OCI-M2 (cell line): Measurements from ENCODE around the gene BBS9.

ENCODE experiments used
- DNase-seq: peaks from one replicate; lab custom pipeline; 2025; ENCODE audit not compliant: unreplicated experiment; lab: John Stamatoyannopoulos, UW

BBS9 gene

DNA sequence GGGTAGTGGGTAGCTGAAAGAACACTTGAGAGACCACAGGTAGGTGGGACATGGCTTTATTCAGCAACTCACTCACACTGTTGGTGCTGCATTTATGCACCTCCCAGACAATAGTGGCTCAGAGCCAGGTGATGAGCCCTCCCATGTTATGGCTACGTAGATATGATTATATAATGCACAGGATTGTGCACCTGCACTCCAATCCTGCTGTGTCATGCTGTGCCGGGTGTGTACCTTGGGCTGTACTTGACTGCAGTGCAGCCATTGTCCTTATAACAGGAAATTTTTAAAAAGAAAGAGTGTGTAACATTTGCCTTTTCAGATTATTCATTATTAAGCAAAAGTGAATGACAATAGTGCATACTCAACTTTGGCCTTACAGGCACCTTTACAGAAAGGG, 409.8 kb downstream of the BBS9 start:
- DNase-seq: no peak

DNA sequence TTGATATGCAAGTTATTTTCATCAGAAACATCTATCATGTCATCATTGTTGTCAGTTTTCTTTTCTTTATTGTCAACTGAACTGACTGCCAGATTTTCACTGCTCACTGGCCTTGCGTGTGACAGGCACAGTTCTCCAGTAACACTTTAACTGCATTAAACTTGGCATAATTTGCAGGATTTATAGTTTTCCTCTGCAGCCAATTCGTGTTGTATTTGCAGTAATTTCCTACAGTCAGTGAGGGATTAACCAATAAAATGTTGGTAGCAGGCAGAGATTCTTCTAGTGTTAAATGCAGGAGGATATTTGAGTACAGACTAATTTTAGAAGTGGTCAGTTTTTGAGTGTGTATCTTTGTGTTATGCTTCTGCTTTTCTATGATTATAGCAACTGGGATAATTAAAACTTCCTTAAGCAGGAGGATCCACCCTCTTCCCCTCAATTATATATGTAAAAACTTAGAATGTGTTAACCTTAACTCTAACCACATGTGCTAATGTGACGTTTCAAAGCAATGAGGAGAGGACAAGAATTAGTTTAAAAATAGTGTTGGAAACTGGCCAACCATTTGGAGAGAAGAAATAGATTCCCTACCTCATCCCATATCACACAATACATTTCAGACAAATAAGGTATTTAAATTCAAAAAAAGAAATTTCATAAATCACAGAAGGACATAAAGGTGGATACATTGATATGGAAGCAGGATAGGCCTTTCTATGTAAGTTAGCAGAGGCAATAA, 410.5 kb downstream of the BBS9 start:
- DNase-seq: no peak

DNA sequence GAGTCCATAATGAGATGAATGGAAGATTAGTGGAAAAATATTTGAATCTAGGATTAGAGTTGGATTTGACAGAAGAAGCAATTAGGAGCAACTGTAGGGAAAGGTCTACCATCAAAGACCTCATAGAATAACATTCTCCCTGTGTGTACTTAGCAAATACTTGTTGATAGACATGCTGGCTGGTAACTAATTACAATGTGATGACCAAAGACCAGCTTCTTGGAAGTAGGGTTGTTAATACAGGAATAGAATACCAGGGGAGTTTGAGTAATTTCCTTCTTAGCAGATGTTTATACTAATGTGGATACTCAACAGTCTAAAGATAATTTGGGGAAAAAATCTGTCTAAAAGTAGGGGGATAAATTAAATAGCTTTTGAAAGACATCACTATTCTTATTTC, 418.5 kb downstream of the BBS9 start:
- no peak for DNase-seq

DNA sequence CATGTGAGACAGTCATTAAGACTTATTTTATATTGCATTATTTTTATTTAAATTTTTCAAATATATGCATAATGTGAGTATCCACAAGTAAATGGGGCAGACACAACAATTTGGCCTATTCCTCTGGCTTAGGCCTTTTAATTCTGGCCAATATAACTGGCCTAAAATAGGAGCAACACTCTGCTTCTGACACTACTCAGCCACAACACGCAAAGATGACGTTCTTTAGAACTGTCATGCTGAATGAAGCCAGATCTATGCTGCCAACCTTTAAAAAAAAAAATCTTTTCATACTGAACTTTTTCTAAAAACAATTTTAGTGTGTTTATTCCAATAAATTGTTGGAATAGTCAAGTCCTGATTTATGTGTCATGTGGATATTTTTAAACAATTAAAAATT, 421.0 kb downstream of the BBS9 start:
- no peak for DNase-seq

DNA sequence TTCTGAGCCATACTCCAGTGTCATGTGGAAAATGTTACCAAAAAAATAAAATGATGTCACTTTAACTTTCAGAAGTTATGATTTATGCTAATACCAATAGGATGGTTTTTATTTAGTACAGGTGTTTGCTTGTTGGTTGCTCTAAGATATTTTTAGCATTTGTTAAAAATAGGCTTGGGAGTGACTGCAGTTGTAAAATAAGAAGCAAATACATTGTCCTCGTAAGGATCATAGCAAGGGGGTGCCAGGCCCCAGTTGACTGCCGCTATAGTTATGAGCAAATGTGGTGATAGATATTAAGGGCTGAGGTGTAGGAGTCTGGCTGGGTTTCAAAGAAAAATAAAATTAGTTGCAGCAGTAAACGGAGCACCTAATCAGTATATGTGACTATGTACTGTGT, 421.6 kb downstream of the BBS9 start:
- no peak for DNase-seq

DNA sequence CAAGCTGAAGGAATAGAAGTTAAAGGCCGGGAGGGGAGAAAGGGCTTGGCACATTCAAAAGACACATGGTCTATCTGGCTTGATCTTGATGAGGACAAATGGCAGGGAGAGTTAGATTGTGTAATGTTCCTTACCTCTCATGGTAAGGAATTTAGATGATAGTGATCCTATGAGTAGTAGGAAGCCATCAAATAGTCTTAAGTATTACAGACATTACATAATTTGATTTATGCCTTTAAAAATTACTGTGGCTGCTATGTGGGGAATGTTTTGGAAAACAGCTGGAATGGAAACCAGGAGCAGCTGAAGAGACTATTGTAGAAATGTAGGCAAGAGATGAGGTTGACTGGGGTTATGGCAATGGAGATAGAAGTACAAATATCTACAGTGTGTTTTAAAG, 424.7 kb downstream of the BBS9 start:
- no peak for DNase-seq

DNA sequence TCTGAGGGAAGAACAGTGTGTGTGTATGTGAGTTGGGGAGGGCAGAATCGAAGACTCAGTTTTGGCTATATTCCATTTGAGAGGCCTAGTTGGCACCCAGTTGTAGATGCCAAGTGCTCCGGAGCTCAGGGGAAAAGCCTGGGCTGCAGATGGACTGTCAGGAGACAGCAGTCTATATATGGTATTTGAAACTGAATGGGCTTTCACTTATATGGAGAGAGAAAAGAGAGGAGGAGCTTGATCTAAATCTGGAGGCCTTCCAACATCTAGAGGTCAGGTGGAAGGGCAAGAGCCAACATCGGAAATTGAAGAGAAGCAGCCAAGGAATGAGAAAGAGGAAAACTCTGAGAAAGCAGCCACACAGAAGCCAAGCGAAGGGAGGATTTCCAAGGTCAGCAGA, 425.2 kb downstream of the BBS9 start:
- DNase-seq: no peak

DNA sequence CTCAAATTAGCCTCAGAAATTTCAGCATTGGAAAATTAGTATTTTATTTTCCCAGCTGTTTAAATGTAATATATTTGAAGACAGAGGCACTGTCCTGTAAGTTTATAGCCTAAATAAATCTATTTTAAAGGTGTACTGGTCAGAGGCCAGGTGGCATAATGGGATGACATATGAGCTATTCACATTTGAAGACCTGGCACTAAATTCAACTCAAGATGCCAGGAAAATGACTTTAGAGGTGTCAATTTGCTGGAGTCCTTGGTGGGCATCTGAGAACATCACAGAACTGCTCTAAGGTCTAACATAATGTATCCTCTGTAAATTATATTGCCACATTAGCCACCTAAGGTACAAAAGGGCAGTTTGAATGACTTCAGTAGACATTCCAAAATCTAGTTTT, 427.1 kb downstream of the BBS9 start:
- no peak for DNase-seq

DNA sequence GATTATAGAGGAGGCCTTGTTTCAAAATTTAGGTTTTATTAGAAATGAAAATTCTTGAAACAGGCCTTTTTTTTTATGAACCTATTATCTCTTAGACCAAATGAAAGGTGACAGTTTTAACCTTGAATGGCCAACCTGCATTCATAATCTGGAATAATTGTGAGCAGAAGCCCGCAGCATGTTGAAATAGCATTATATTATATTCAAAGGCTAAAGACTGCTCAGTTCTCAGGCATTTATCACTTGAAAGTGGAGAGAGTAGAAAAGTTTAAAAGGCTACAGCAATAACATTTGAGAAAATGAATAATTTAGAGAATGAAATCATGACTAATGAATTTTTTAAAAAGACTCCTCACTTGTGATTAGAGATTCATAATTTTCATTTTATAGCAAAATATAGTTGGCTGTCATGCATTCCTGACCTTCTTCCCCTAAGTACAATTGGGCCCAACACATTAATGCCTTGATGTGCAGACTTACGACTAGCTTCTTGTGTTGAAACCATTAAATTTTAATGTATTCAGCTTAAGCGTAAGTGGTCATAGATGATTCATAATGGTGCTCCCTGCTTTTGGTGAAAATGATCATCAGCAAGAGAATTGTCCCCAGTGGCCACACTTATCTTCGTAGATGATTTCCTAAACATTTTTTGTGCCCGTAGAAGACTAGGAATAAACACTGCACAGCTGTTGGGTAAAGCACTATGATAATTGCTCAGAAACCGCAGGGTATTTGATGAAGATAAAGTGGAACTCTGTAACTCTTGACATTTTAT, 429.4 kb downstream of the BBS9 start:
- no peak for DNase-seq

DNA sequence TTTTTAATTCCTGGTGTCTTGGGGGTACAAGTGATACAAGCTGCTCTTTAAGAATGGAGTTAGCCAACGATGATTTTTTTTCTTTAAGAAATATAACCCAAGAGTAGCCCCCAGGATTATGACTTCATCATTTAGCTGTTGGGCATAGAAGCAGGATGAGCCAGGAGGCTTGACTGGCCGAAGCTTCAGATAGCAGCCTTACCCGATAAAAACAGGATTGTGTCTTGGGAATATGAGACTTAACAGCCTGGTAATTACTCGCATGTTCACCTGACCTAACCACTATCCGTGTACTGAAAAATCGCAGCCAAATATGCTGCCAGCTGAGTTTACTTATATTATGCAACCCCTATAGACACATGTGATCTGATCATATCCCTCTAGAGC, 430.0 kb downstream of the BBS9 start:
- DNase-seq: no peak

DNA sequence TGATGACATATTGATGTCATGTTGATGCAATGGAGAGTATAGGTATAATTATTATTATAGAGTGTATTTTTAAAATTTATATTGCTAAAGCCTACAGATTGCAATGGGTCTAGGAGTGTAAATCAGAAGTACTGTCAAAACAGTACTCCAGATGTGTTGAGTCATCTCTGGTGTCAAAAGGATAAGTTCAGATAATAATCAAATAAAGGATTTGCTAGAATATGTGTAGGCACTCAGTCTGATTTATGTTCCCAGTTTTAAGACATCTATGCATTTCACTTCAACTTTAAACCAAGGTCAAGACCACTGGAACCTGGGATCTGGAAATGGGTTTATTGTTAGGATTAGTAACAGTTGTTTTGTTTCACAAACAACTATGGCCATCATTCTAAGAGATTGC, 433.6 kb downstream of the BBS9 start:
- DNase-seq: no peak

DNA sequence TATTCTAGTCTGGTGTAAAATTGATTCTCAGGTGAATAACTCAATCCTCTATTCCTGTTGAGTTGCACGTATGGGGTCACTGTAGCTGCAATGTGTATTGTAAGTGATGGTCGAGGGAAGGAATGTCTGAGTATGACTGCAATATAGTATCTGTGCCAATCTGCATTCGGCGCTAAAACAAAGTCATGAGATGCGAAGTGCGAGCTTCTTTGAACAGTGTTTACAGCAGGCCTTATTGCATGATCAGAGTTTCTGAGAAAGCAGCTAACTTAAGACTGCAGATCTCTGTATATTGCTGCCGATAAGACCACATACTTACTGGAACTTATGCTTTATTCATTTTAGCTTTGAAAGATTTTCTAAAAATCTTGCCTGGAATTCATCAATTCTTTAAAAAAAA, 434.3 kb downstream of the BBS9 start:
- DNase-seq: no peak

DNA sequence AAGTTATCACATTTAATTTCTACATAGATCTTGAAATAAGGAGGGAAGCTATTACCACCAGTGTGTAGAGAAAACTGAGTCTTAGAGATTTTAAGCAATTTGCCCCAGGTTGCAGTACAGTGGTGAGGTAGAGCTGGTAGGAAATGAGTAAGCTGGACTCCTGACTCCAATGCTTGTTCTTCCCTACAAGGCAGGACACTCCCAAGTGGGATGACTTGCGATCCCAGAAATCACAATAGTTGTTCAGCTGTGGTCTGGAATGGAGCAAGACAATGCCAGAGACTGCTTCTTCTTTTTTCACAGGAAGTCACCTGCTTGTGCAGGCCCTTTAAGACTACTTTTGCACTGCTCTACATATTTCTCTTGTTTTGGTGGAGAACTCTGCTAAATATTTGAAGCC, 448.8 kb downstream of the BBS9 start:
- no peak for DNase-seq

DNA sequence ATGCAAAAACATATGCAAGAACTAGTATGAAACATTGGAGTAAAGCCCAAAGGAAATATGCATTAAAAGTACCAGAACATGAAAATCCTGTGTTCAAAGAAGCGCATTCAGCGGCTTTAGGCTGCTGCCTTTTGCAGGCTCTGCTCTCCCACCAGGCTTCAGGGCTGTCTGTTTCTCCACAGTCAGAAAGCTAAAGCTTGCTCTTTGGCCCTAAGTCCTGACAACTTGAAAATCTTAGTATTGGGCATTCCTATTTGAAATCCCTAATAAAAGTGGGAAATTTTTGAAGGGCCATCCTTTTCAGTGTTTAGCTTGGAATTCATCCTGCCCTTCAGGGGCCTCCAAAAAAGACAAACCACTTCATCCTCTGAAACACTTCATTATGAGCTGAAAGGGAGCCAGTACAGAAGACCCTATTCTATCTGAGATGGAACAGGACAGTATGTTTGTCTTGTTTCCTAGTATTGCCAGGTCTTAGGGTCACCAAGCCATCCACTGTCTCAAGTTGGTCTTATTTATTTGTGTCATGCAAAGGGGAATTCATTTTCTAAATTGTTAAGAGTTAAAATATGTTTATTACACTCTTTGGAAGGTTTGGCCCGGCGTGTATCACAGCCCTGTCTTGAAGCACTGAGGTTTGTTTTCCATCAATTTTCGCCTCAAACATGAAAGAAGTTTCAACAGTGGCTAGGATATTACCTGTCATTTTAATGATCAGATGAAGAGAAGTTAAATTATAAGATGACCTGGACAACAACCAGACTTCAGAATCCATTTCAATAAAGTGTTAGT, 449.7 kb downstream of the BBS9 start:
- no peak for DNase-seq

DNA sequence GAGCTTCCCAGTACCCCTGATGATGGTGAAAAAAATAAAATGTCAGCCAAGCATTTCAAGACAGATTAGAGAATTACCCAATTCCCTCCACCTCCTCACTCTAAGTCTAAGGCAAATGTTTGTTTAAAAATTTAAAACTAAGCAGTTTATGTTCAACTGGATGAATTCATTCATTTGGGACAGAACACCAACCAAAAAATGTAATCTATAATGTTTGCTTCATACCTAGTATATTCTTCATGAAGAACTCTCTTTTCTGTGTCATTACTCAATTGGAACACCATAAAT, 450.3 kb downstream of the BBS9 start:
- no peak for DNase-seq

DNA sequence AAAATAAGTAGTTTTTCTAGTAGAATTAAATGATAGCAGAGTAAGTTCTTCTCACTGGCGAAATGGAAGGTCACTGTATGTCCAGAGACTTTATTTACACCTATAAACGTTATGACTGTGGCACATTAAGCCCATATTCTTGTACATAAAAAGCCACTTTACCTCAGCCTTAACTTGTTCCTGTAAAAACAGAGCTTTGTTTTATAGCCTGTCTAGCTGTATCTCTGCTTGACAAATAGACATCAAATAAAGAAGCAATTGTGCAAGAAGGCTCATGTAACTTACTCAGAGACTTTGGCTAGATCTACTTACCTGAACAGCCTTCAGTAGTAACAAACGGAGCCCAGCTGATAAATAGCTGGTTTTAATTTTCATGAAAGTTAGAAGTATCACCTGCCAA, 451.9 kb downstream of the BBS9 start:
- DNase-seq: no peak

DNA sequence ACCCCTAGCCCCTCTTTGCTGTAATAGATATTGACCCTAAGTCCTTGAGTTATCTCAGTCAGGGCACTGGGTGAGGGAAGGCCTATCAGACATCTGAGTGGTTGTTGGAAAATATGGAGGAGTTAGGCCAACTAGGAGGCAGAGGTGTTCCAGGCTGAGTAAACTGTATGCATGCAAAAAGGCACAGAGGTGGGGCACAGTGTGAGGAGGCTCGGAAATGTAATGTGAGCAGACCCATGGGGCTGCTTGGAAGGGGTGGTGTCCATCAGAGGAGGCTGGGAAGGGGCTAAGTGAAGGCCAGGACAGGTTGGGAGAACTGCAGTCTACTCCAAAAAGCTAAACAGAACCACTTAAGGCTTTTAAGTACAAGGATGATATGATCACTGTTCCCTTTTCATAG, 452.7 kb downstream of the BBS9 start:
- no peak for DNase-seq

DNA sequence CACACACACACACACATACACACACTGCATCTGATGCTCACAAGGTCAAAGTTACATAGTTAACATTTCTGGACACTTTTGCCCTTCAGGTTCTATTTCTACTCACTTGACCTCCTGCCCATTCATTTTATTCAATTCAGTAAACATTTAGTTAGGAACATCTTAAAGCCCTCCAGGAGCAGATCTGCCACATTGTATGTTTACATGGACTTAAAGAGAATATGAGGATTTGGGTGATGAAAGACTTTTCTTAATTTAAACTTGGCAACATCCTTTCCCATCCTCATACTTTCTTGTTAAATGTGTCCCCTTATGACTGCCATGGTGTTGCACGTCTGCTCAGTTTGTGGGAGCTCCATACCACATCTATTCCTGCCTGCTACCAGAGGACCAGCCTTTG, 453.2 kb downstream of the BBS9 start:
- no peak for DNase-seq

DNA sequence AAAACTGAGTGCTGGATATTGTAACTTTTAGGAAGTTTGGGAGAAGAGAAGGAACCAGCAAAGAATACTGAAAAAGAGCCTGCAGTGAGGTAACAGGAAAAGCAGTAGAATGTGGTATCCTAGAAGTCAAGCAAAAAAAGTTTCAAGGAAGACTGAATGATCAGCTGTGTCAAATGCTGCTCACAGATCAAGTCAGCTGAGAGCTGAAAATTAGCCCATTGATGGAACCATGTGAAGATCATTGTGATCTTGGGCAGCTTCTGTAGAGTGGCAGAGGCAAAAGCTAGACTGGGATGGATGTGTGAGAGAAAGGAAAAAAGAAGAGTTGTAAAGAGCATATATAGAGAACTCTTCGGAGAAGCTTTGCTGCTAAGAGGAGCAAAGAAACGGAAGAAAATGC, 460.5 kb downstream of the BBS9 start:
- DNase-seq: no peak

DNA sequence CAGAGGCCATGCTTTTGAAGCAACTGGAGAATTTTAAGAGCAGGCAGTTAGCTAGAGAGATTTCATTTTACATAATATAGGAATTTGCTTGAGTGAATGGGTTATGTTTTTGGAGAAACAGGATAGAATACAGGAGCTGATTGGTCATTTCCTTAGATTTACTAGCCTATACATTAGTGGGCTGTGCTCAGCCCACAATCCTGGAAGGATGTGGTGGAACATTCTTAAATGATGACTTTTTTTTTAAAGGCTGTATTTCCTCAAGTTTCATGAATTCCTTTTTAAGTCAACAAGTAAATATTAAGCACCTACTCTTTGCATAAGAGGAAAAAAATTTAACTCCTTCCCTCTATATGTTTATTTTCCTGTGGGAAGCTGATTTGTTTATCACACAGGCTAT, 461.6 kb downstream of the BBS9 start:
- no peak for DNase-seq

DNA sequence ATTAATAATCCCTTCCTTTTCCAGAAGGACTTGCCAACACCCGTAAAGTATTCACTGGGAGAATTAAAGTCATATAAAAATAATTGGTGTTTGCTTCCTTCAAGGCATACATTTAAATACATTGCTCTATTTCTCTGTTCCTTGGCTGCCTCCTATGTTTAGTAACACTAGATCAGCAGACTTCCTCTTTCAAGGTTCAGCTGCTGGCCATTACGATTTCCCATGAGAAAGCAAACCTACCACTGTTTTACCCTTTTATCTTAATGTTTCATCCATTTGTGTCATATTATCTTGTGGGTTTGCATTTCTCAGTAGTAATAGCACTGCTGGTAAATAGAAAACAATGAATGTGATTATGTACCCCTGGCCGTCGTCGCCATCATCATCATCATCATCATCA, 462.1 kb downstream of the BBS9 start:
- no peak for DNase-seq

DNA sequence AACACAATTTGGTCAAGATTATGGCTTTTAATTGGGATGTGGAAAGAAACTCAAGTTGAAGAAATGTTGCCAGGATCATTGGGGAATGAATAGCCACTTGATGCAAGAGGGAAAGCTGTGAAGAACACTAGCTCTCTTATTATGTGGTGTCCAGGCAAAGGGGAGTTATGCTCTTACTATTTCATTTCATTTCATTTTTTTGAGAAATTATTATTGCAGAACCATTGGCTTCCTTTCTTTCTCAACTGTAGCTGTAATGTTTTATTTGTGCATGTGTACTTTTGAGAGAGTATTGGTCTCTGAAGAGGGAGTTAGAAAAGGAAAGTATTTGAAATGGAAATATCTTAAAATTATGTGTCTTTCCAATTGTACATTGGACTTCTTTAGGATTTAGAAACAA, 463.4 kb downstream of the BBS9 start:
- DNase-seq: no peak
